Ishikawa (cell line): ENCODE data around the gene SALL3.

Experiments
- CEBPB ChIP-seq: IDR thresholded peaks from 2 replicates; pipeline ENCODE4 v1.6.1; 2012
- CREB1 ChIP-seq: IDR thresholded peaks from 2 replicates; pipeline ENCODE4 v1.6.1; 2012; ENCODE audit warnings: low read depth
- EGR1 ChIP-seq: IDR thresholded peaks from 2 replicates; pipeline ENCODE4 v1.6.1; 2012
- EP300 ChIP-seq: IDR thresholded peaks from 2 replicates; pipeline ENCODE4 v1.6.1; 2012; ENCODE audit warnings: borderline replicate concordance
- FOXM1 ChIP-seq: IDR thresholded peaks from 2 replicates; pipeline ENCODE4 v1.6.1; 2012; ENCODE audit warnings: low read depth, borderline replicate concordance
- MAX ChIP-seq: IDR thresholded peaks from 2 replicates; pipeline ENCODE4 v1.6.1; 2012
- NFIC ChIP-seq: IDR thresholded peaks from 2 replicates; pipeline ENCODE4 v1.6.1; 2012
- RAD21 ChIP-seq: IDR thresholded peaks from 2 replicates; pipeline ENCODE4 v1.6.1; 2012; ENCODE audit warnings: low read depth
- TAF1 ChIP-seq: IDR thresholded peaks from 2 replicates; pipeline ENCODE4 v1.6.1; 2012; ENCODE audit warnings: low read depth, mild to moderate bottlenecking
- TCF12 ChIP-seq: IDR thresholded peaks from 2 replicates; pipeline ENCODE4 v1.6.1; 2012; ENCODE audit warnings: low read depth
- TEAD4 ChIP-seq: IDR thresholded peaks from 2 replicates; pipeline ENCODE4 v1.6.1; 2012
- YY1 ChIP-seq: IDR thresholded peaks from 2 replicates; pipeline ENCODE4 v1.6.1; 2012; ENCODE audit warnings: low read depth
- ZBTB7A ChIP-seq: IDR thresholded peaks from 2 replicates; pipeline ENCODE4 v1.6.1; 2012; ENCODE audit warnings: low read depth
- TF ChIP-seq, protein P1 (sequence below): IDR thresholded peaks from 2 replicates; pipeline ENCODE4 v1.6.1; 2012
- TF ChIP-seq, protein P2 (sequence below): IDR thresholded peaks from 2 replicates; pipeline ENCODE4 v1.6.1; 2012; ENCODE audit warnings: low read depth, mild to moderate bottlenecking

SALL3 gene

DNA sequence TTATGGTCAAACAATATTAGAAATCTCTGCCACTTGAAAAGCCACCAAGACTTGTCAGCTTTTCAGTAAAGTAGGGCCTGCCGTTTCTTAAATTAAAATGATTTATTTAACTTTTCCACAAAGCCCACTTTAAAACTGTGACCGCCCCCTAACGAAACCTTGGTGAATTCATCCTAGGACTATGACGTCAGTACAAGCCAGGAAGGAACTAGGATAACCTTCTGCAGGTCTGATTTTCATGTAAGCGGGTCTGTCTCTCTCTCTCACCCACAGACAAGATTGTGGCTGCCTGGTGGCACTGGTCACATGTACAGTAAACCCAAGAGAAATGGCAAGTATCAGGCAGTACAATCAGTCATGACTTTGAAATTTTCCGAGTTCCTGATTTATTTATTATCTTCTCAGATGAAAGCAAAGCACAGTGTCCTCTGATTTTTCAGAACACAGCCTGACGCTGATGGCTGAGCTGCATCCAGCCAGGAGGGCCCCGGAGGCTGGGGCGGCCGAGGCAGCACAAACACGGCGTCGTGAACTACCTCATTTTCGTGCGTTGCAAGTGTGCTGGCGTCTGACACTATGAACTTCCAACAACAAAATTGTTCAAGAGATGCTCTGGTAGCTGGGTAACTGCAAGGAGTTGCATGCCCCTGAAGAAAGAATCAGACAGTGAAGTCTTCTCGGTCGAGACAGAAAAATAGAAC is 18.9 kb downstream of the SALL3 start:
- TF ChIP-seq MAX = no peak

DNA sequence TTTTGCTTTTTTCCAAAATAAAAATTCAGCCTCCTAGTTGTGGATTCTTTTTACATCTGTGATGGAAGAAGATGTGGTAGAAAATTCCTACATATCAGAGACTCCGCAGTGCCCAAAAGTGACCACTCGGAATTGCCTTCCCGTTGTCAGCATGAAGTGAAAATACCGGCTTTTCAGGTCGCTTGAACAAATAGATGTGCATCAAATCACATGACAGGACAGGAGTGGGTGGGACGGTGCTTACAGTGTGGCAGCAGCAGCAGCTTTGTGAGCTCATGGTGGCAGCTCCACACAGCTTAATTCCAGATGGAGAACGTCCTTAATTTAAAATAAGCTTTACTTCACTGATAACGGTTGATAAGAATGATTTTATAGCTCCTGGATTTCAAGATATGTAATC is 20.3 kb downstream of the SALL3 start:
- TF ChIP-seq, protein P1, sequence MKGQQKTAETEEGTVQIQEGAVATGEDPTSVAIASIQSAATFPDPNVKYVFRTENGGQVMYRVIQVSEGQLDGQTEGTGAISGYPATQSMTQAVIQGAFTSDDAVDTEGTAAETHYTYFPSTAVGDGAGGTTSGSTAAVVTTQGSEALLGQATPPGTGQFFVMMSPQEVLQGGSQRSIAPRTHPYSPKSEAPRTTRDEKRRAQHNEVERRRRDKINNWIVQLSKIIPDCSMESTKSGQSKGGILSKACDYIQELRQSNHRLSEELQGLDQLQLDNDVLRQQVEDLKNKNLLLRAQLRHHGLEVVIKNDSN = 0 out of 2 replicates have a peak, but pooled peaks have one; percentile 33
- TF ChIP-seq FOXM1 = no peak

DNA sequence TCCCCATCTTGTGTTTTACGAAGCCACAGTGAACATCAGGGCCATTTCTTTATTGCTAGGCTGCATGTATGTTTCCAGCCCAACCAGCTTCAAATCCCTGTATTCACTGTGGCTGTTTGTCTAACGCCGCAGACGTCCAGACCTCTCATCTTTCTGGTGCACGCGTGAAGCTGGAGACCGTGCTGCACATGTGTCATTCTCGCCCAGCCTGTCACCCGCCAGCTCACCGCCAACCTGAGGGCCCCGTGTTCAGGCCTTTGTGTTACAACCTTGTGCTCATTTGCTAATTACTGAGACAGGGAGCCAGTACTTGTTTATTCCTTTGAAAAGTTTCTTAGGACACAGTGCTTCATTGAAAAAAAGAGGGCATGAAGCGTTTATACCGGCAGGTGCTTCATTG is 21.4 kb downstream of the SALL3 start:
- TF ChIP-seq, protein P2, sequence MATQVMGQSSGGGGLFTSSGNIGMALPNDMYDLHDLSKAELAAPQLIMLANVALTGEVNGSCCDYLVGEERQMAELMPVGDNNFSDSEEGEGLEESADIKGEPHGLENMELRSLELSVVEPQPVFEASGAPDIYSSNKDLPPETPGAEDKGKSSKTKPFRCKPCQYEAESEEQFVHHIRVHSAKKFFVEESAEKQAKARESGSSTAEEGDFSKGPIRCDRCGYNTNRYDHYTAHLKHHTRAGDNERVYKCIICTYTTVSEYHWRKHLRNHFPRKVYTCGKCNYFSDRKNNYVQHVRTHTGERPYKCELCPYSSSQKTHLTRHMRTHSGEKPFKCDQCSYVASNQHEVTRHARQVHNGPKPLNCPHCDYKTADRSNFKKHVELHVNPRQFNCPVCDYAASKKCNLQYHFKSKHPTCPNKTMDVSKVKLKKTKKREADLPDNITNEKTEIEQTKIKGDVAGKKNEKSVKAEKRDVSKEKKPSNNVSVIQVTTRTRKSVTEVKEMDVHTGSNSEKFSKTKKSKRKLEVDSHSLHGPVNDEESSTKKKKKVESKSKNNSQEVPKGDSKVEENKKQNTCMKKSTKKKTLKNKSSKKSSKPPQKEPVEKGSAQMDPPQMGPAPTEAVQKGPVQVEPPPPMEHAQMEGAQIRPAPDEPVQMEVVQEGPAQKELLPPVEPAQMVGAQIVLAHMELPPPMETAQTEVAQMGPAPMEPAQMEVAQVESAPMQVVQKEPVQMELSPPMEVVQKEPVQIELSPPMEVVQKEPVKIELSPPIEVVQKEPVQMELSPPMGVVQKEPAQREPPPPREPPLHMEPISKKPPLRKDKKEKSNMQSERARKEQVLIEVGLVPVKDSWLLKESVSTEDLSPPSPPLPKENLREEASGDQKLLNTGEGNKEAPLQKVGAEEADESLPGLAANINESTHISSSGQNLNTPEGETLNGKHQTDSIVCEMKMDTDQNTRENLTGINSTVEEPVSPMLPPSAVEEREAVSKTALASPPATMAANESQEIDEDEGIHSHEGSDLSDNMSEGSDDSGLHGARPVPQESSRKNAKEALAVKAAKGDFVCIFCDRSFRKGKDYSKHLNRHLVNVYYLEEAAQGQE = no peak
- TF ChIP-seq TEAD4 (no peak), NFIC (no peak), RAD21 (no peak), FOXM1 (no peak), TAF1 (no peak), EP300 (no peak), CEBPB (no peak), CREB1 (no peak)

GRCh38 chr18:79005653-79006052 is 26.0 kb downstream of the SALL3 start:
- TF ChIP-seq CEBPB (no peak), ZBTB7A (no peak), RAD21 (no peak)

DNA sequence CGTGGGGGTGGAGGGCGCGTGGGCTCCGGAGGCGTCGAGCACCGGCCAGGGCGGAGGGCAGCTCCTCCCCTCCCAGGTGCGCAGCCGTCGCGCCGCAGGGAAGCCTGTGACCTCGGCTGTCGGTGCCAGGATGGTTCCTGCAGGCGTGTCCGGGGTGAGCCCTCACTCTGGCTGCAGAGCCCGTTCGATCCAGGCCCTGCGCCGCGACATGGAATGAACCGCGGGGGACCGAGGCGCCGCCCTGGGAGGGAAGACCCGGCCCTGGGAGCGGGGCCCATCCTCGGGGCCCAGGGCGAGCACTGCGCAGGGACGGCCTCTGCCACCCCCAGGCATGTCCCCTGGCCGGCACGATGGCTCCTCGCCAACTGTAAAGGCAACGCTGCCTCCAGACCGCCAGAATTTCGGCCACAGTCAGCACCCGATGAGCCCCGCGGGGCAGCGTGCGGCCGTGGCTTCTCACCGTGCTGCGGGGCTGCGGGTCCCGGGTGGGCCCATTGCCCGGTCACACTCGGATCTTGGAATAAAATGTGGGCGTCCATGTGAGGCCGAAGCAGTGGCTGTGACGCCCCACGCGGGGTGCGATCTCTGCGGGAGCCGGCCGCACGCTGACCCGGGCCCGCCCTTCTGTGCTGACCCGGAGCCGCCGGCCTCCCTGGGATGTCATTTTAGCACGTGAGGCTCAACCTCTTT is 26.6 kb downstream of the SALL3 start:
- TF ChIP-seq RAD21 = no peak
- TF ChIP-seq, protein P2 = no peak
- no peak for TF ChIP-seq FOXM1
- TF ChIP-seq CREB1 = no peak
- TF ChIP-seq NFIC = no peak
- TF ChIP-seq ZBTB7A = no peak
- TF ChIP-seq, protein P1 = no peak
- no peak for TF ChIP-seq EGR1

DNA sequence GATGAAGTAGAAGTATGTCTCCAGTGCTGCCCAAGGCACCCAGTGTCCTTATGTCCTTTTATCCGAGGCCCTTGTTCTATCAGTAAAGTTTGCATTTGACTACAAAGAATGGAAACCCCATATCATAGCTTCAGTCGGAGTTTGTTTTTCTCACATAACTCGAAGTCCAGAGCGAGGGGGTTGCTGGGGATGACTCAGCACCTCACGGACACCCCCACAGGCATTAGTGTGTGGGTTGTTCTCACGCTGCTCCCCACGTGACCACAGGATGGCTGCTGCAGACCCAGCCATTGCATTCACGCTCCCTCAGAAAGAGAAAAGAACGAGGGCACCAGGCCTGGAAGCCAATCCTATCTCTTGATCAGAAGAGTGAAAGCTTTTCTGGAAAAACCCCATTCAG is 27.8 kb downstream of the SALL3 start:
- TF ChIP-seq, protein P1 = no peak
- no peak for TF ChIP-seq RAD21
- TF ChIP-seq ZBTB7A = no peak
- TF ChIP-seq TAF1 = no peak
- no peak for TF ChIP-seq MAX
- TF ChIP-seq TCF12 = no peak
- no peak for TF ChIP-seq EP300
- TF ChIP-seq EGR1 = no peak
- no peak for TF ChIP-seq CREB1
- TF ChIP-seq CEBPB = no peak
- TF ChIP-seq, protein P2 = no peak
- no peak for TF ChIP-seq NFIC
- no peak for TF ChIP-seq FOXM1
- TF ChIP-seq YY1 = no peak
- TF ChIP-seq TEAD4 = no peak
